HepG2 (cell line): Measurements from ENCODE around the gene ABHD2. TPM values are rescaled to one million over a fixed set of nuclear protein-coding genes. Genes with fewer than 3 reads are reported as not detected.

Experiments used
- BCL3 ChIP-seq: sonication (generic); formaldehyde crosslinking; IDR thresholded peaks from 2 replicates; pipeline ENCODE4 v1.5.1; 2020; ENCODE audit warnings: mild to moderate bottlenecking, missing genetic modification reagents, moderate library complexity
- CCDC6 ChIP-seq: sonication (generic); formaldehyde crosslinking; IDR thresholded peaks from 2 replicates; pipeline ENCODE4 v1.8.1; 2022; ENCODE audit warnings: mild to moderate bottlenecking, missing genetic modification reagents, moderate library complexity
- GATAD2A ChIP-seq: IDR thresholded peaks from 2 replicates; pipeline ENCODE4 v1.6.1; 2016
- GFI1 ChIP-seq: sonication (generic); formaldehyde crosslinking; IDR thresholded peaks from 2 replicates; pipeline ENCODE4 v1.5.0; 2020; ENCODE audit warnings: missing genetic modification reagents, mild to moderate bottlenecking, borderline replicate concordance
- SP1 ChIP-seq, 2 experiments: fragments of 450-650 bp in 1 of 2; sonication (generic) in 1 of 2; formaldehyde crosslinking in 1 of 2; IDR thresholded peaks; 2 replicates each; pipeline versions ENCODE4 v1.4.0 to v1.6.1; 2016 to 2020; ENCODE audit warnings: missing genetic modification reagents in 1 of 2
- ZNF142 ChIP-seq: sonication (generic); formaldehyde crosslinking; IDR thresholded peaks from 2 replicates; pipeline ENCODE4 v1.4.0; 2020; ENCODE audit warnings: missing genetic modification reagents
- ZNF382 ChIP-seq: sonication (generic); formaldehyde crosslinking; IDR thresholded peaks from 2 replicates; pipeline ENCODE4 v1.5.0; 2020; ENCODE audit warnings: missing genetic modification reagents, mild to moderate bottlenecking, borderline replicate concordance
- ZSCAN30 ChIP-seq: sonication (generic); formaldehyde crosslinking; IDR thresholded peaks from 2 replicates; pipeline ENCODE4 v1.5.0; 2020; ENCODE audit warnings: mild to moderate bottlenecking, missing genetic modification reagents
- polyA plus RNA-seq, 8 experiments: library from polyadenylated mRNA; depleted of rRNA in 3 of 8; stranded (reverse) in 7 of 8; unstranded in 1 of 8; fragments of >200 nt; fragmentation: Illumina TruSeq in 4 of 8; extraction: Trizol in 4 of 8; gene quantifications; 2 replicates each; pipeline versions ENCODE4 v1.2.1 to v1.2.3, GENCODE V29; 2011 to 2016; ENCODE audit warnings: low read depth in 4 of 8, missing spikeins in 1 of 8, mixed read lengths in 1 of 8; ENCODE audit not compliant: insufficient read depth in 1 of 8
- total RNA-seq, 5 experiments: library from RNA; depleted of rRNA; stranded (reverse); fragments of >200 nt; fragmentation: Illumina TruSeq; extraction: Trizol; gene quantifications; 2 replicates each; pipeline ENCODE4 v1.2.3, GENCODE V29; 2016; ENCODE audit warnings: low read depth in 1 of 5
- TF ChIP-seq, protein P1 (sequence below): sonication (generic); formaldehyde crosslinking; IDR thresholded peaks from 2 replicates; pipeline ENCODE4 v1.4.0; 2020; ENCODE audit warnings: missing genetic modification reagents
- TF ChIP-seq, protein P2 (sequence below): sonication (generic); formaldehyde crosslinking; IDR thresholded peaks from 2 replicates; pipeline ENCODE4 v1.5.0; 2020; ENCODE audit warnings: missing genetic modification reagents, mild to moderate bottlenecking, borderline replicate concordance
- TF ChIP-seq, protein P3 (sequence below): sonication (generic); formaldehyde crosslinking; IDR thresholded peaks from 2 replicates; pipeline ENCODE4 v1.5.0; 2020; ENCODE audit warnings: mild to moderate bottlenecking, missing genetic modification reagents, borderline replicate concordance

ABHD2 gene
- total and polyA plus RNA-seq, 2 of the 13 experiments (the other 11 are each of a cell fraction or from before 2014, with no cell fraction given): 14.8 to 22.4 TPM

DNA sequence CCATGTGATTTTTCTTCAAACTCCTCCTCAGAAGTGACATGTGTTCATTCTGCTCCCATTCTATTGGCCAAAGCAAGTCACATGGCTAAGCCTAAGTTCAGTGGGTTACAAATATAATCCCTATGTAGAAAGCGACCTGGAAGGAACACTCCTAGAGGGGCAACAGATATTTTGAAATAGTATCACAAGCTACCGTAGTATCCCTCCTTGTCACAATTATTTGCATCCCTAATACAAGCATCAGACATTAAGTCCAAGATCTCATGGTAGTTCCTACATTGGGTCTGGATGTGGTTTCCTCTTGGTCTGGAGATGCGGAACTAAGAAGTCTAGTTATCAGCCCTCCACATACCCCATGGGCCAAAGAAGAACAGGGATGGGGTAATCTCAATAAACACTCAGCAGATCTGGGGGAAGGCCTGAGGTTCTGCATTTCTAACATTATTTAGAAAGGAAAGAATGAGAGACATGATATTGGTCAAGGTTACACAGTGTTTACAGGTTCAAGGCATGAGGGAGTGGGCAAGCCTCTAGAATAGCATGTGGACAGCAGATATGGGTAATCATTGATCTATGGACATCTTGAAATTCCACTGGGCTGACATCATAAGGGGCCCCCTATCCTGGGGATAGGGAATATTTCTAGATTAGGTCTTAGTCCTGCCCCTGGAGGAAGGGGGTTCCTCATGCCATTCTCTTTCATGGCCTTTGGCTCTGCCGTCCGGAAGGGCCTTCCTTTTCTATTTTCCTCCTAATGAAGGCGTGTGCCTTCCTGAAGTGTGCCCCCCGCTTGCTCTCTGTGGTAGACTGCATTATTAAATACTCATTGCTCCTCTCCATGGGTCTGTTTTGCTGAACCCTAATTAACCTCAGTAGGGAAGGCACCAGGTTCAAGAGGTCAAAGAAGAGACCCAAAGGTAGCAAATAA, 17.8 kb upstream of the ABHD2 start (continued):
- TF ChIP-seq ZNF142 (CRISPR knock-in tag) (no peak), ZNF382 (no peak), SP1 (IDR thresholded peaks at IDR 0.05) (no peak), SP1 (CRISPR knock-in tag; IDR thresholded peaks at IDR 0.05) (no peak), BCL3 (no peak), CCDC6 (CRISPR knock-in tag) (no peak), ZSCAN30 (CRISPR knock-in tag) (no peak), GATAD2A (CRISPR knock-in tag) (0 out of 2 replicates have a peak, but pooled peaks have one; percentile 24), GFI1 (CRISPR knock-in tag) (no peak)
- TF ChIP-seq, protein P1, sequence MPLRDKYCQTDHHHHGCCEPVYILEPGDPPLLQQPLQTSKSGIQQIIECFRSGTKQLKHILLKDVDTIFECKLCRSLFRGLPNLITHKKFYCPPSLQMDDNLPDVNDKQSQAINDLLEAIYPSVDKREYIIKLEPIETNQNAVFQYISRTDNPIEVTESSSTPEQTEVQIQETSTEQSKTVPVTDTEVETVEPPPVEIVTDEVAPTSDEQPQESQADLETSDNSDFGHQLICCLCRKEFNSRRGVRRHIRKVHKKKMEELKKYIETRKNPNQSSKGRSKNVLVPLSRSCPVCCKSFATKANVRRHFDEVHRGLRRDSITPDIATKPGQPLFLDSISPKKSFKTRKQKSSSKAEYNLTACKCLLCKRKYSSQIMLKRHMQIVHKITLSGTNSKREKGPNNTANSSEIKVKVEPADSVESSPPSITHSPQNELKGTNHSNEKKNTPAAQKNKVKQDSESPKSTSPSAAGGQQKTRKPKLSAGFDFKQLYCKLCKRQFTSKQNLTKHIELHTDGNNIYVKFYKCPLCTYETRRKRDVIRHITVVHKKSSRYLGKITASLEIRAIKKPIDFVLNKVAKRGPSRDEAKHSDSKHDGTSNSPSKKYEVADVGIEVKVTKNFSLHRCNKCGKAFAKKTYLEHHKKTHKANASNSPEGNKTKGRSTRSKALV (CRISPR knock-in tag): no peak
- TF ChIP-seq, protein P2, sequence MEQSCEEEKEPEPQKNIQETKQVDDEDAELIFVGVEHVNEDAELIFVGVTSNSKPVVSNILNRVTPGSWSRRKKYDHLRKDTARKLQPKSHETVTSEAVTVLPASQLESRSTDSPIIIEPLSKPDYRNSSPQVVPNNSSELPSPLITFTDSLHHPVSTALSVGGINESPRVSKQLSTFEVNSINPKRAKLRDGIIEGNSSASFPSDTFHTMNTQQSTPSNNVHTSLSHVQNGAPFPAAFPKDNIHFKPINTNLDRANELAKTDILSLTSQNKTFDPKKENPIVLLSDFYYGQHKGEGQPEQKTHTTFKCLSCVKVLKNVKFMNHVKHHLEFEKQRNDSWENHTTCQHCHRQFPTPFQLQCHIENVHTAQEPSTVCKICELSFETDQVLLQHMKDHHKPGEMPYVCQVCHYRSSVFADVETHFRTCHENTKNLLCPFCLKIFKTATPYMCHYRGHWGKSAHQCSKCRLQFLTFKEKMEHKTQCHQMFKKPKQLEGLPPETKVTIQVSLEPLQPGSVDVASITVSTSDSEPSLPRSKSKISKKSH (CRISPR knock-in tag): no peak
- TF ChIP-seq, protein P3, sequence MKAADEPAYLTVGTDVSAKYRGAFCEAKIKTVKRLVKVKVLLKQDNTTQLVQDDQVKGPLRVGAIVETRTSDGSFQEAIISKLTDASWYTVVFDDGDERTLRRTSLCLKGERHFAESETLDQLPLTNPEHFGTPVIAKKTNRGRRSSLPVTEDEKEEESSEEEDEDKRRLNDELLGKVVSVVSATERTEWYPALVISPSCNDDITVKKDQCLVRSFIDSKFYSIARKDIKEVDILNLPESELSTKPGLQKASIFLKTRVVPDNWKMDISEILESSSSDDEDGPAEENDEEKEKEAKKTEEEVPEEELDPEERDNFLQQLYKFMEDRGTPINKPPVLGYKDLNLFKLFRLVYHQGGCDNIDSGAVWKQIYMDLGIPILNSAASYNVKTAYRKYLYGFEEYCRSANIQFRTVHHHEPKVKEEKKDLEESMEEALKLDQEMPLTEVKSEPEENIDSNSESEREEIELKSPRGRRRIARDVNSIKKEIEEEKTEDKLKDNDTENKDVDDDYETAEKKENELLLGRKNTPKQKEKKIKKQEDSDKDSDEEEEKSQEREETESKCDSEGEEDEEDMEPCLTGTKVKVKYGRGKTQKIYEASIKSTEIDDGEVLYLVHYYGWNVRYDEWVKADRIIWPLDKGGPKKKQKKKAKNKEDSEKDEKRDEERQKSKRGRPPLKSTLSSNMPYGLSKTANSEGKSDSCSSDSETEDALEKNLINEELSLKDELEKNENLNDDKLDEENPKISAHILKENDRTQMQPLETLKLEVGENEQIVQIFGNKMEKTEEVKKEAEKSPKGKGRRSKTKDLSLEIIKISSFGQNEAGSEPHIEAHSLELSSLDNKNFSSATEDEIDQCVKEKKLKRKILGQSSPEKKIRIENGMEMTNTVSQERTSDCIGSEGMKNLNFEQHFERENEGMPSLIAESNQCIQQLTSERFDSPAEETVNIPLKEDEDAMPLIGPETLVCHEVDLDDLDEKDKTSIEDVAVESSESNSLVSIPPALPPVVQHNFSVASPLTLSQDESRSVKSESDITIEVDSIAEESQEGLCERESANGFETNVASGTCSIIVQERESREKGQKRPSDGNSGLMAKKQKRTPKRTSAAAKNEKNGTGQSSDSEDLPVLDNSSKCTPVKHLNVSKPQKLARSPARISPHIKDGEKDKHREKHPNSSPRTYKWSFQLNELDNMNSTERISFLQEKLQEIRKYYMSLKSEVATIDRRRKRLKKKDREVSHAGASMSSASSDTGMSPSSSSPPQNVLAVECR (CRISPR knock-in tag): no peak
